HG03439 (cell line): Measurements from ENCODE around the gene ALDH3B1.

Experiments used
- ATAC-seq: cut with Tn5 transposase; IDR thresholded peaks from one replicate; pipeline ENCODE4 v1.9.1; 2021; ENCODE audit warnings: mild to moderate bottlenecking, moderate library complexity; ENCODE audit not compliant: unreplicated experiment

The ALDH3B1 gene

DNA sequence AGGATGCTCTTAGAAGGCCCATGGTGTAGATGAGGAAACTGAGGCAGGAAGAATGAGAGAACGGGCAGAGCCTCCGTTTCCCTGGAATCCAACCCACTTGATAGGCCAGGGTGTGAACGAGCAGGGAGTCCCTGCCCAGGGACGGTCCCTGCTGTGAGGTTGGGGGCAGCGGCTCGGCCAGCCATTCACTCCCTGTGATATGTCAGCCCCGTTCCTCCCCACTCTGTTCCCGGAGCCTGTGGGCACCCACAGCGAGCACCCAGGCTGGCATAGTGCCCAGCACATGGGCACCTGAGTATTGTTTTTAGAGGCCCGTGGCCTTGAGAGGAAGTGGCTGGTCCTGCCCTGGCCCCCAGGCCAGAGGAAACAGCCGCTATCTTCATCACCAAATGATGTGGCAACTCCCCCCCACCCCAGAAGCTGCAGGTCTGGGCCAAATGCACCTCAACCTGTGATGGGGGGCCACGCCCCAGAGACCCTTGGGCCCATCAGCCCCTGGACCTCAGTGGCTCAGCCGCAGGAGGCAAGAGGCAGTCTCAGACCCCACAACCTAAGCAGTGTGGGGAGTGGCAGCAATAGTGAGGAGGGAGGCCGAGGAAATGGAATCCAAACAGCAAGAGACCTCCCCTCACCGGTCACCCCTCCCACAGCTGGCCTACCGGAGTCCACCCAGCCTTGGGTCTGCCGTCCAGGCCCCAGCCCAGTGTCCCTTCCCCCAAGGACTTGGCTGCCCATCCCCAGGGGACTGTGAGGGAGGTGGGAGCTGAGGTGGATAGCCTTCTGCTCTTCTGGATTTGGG, 2.1 kb downstream of the ALDH3B1 start:
- no peak for ATAC-seq

DNA sequence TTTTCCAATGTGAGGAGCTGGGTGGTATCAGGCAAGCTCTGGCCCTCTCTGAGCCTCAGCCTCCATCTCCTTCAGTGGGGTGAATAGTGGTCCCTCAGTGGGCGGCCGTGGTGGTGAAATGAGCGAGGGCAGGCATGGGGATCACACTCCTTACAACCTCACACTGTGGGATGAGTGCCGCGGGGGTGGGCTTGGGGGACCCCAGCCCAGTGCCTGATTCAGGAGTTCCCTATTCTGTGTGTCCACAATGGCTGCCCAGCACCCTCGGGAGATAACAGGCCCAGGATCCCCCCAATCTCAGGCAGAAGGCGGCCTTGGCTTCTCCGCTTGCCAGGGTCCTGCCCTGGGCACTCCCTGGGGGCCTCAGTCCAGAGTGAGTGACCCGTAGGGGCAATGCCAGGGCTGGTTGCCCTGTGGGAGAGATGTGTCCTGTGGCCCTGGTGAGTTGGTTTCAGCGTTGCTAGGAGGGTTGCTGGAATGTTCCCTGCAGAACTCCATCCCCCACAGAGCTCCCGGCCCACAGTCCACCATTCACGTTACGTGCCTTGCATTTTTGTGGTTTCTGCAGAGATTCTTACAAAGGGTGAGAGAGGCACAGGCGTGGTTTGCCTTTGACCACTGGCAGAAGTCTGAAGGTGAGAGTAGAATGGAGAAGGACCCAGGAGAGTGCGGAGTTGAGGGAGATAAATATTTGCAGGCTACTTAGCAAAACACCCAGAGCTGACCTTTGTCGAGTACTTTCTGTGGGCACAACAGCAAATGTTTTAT, 2.9 kb downstream of the ALDH3B1 start:
- no peak for ATAC-seq

DNA sequence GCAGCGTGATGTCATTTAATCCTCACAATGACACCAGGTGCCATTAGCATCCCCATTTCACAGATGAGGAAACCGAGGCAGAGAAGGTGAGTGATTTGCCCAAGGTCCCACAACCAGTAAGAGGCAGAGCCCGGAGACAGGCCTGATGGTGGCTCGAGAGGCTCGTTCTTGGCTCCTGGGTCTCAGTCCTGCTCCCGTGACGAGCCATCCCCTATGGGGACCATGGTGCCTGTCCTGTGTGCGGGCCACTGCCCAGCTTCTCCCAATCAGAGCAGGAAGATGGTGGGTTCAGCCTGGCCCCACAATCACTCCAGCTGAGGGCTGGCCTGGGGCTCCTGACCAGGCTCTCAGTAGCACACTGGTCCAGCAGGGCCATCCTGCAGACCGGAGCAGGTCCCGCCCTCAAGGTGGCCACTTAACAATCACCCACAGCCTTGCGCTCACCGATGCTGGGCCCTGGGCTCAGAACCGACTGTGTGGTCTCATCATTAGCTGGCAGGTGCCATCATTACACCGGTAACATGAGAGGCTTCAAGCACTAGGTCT, 3.6 kb downstream of the ALDH3B1 start:
- ATAC-seq = no peak

DNA sequence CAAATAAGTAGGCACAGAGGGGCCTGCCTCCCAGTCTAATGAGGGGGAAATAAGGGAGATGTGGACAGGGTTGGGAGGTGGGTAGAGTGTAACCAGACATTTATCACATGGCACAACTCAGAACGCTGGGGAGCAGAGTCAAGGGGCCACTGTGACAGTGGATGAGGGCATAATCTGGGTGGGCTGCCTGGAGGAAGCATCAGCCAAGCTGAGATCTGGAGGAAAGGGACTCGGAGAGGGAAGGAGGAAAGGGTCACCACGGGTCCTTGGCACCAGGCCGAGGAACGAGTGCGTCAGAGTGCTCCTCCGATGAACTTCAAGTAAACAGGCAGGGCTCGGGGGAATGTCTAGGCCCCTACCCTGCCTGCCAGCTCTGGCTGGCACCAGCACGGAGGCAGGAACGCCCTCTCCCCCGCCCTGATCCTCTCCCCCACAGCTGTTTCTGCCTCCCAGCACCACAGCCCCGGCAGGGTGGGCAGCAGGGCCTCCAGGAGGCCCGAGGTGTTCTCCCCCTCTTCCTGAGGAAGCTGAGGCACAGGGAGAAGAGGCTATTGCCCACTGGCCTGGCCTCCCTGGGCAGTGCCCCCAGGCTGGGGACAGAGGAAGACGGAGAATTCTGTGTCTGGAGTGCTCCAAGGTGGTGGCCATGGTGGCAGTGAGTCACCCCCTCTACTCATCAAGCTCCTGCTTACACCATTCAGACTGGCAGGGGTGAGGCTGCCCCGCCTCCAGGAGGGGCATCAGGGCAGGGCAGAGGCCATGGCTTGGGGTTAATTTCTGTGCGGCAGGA, 4.2 kb downstream of the ALDH3B1 start:
- ATAC-seq = no peak

DNA sequence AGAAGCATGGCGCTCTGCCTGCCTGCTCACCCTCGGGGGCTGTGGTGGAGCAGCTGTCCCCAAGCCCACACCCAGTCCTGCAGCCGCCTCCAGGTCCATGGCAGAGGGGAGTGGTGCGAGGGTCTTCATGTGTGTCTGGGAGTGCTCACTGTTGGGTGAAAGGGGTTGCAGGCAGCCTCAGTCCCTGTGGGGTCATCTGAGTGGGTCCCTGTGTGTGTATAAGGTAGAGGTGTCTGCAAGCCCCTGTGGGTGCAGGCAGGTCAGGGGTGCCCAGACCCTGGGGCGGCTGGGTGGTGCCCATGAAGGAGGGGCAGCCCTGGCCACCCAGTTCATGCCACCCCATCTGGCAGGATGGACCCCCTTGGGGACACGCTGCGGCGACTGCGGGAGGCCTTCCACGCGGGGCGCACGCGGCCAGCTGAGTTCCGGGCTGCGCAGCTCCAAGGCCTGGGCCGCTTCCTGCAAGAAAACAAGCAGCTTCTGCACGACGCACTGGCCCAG, 4.9 kb downstream of the ALDH3B1 start:
- ATAC-seq = no peak

DNA sequence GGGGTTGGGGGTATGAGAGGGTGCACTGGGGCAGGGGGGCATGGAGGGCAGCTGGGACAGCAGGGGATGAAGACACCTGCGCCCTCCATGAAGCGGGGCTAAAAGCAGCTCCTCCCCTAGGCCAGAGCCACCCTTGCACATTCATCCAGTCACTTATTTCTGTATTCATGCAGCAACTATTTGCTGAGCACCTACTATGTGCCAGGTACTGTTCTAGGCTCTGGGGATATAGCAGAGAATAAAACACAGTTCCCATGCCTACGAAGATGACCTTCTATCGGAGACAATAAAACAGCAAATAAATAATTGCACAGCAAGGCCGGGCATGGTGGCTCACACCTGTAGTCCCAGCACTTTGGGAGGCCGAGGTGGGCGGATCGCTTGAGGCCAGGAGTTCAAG, 5.3 kb downstream of the ALDH3B1 start:
- no peak for ATAC-seq

DNA sequence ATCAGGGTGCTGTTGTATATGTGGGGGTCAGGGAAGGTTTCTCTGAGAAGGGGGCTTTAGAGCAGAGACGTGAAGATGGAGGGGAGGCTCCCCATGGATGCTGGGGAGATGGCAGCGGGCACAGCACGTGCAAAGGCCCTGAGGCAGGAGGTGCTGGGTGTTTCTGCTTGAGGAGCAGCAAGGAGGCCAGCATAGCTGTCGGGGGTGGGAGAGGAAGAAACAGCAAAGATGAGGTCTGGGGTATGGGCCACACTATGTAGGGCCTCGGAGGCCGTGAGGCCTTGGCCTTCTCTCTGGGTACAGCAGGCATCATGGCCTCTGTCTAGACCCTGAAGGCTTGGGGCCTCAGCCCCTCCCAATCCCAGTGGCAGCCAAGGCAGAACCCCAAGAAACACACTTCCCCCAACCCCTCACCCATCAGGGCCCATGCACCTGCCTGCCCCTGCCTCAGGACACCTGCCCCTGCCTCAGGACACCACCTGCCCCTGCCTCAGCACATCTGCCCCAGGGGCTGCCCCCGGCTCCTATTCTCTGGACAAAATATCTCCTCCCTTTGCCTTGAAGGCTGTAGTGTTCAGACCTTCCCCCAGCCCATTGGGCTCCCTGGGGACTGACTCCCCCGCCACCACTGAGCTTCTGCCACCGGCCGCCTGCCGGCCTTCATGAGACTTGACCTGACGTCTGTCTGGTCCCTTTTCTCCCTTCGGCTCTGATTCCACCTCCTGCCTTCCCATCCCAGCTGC, 6.2 kb downstream of the ALDH3B1 start:
- ATAC-seq = no peak

DNA sequence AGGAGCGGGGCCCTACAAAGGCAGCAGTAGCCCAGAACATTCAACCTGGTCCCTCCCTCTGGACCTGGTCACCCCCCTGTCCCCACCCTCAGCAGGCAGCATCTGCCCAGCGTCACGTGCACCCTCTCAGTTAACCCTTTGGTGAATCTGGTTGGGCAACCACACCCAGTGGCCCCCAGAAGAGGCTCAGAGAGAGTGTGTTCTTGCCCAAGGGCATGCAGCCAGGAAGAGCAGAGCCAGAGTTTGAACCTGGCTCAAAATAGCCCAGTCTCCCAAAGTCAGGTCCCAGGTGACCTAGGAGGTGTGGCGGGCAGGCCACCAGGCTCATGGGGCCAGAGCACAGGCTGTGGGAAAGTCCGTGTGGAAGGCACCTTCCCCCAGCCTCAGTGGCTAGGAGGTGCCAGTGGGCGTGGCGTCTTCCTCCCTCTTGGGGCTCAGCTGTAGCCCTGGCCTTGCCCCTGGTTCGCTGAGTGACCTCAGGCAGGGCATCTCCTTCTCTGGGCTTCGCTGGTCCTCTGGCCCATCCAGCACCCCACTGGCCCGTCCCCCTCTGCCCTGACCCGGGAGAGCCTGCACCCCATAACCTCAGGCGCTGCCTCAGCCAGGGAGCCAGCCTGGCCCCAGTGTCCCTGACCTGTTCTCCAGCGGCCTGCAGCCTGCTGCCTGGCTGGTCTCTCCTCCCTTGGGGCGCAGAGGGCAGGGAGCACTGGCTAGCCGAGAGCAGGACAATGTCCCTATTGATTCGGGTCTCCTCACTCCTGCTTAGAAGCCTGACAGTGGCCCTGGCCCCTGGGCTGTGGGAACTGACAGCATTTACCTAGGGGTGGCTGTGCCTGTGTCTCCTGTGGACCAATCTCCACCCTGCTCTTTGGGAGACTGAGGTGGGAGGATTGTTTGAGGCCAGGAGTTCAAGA, 7.0 kb downstream of the ALDH3B1 start:
- no peak for ATAC-seq

DNA sequence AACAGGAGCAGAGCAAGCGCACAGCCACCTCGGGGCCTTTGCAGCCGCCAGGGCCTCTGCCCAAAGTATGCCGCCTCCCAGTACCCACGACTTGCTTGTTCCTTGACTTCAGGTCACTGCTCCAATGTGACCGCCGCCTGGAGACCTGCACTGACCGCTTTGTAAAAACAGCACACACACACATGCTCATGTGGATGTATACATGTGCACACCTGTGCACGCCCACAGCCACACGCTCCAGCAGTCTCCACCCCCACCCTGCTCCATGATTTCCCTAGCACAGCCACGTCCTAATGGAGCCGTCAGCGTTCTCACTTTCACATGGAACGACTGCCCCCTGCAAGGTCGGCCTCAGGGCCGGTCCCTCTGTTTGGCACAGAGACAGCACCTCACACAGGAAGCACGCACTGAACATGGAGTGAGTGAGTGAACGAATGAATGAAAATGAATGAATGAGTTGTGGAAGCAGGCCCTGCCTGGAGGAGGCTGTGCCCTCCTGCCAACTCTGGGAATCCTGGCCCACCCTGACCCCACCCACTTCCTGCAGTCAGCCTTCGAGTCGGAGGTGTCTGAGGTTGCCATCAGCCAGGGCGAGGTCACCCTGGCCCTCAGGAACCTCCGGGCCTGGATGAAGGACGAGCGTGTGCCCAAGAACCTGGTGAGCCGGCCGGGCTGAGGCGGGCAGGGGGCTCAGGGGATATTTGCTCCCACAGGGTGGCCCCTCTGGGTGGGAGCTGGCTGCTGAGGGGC, 8.0 kb downstream of the ALDH3B1 start:
- no peak for ATAC-seq

DNA sequence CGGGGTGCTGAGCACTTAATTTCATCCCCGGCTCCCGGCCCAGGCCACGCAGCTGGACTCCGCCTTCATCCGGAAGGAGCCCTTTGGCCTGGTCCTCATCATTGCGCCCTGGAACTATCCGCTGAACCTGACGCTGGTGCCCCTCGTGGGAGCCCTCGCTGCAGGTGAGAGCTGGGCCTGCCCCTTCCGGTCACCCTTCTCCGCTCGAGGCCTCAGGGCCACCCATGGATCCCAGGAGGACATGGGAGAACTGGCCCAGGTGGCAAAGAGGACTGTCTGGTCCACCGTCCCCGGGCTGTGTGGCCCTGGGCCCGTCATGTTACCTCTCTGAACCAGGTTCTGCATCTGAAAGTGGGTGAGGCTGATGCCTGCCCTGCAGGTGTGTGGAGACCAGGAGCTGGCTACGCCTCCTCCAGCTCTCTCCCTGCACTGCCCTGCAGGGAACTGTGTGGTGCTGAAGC, 8.6 kb downstream of the ALDH3B1 start:
- ATAC-seq = no peak

DNA sequence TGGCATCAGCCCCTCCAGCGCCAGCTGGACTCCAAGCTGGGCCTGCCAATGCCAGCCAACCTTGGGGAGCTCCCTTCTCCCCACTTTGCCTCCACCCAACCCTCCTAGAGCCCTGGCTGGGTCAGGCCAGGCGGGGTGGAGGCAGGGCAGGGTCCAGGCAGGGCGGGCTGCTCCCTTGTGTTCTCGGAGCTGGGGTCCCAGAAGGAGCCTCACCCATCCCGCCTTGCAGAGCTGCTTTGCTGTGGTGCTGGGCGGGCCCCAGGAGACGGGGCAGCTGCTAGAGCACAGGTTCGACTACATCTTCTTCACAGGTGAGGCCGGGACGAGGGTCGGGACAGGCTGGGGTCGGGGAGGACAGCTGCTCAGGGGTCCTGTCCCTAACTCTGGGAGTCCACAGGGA, 9.4 kb downstream of the ALDH3B1 start:
- no peak for ATAC-seq

DNA sequence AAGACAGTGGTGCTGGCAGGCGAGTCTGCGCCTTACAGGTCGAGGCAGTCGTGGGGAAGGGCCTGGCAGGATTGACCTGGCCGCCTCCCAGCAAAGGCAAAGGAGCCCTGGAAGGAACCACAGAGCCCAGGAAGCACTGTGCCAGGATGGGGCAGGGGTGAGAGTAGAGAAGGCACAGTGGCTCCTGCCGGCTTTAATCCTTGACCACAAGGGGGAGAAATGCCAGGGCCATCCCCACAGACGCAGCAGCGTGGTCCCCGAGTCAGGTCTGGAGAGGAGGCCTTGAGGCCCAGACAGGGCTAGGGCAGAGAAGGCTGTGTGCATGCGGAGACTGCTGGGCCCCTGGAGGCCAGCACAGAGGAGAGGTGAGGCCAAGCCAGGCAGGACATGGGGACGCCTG, 10.4 kb downstream of the ALDH3B1 start:
- ATAC-seq = no peak

DNA sequence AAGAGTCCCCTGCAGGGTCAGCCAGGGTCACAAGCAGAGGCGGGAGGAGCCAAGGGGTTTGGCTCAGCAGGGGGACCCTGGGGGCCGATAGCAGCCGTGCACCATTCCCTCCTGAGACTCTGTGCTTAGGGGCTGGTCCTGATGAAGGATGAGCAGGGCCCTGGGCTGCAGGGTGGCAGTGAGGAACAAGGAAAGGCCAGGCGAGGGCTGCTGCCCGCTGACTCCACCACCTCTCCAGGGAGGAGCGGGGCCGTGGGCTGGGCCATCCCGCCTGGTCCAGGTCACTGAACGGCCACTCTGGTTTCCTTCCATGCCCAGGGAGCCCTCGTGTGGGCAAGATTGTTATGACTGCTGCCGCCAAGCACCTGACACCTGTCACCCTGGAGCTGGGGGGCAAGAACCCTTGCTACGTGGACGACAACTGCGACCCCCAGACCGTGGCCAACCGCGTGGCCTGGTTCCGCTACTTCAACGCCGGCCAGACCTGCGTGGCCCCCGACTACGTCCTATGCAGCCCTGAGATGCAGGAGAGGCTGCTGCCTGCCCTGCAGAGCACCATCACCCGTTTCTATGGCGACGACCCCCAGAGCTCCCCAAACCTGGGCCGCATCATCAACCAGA, 11.2 kb downstream of the ALDH3B1 start:
- ATAC-seq = no peak

DNA sequence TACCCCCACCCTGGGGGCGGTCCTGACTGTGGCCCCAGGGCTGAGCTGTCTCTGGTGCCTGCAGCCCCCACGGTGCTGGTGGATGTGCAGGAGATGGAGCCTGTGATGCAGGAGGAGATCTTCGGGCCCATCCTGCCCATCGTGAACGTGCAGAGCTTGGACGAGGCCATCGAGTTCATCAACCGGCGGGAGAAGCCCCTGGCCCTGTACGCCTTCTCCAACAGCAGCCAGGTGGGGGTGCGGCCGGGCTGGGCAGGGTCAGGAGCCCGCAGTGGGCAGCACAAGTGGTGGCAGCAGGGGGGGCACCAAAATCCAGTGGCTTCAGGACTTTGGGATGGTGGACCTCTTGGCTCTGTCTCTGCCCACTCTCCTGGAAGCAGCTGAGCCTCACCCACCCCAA, 12.4 kb downstream of the ALDH3B1 start:
- ATAC-seq = no peak

DNA sequence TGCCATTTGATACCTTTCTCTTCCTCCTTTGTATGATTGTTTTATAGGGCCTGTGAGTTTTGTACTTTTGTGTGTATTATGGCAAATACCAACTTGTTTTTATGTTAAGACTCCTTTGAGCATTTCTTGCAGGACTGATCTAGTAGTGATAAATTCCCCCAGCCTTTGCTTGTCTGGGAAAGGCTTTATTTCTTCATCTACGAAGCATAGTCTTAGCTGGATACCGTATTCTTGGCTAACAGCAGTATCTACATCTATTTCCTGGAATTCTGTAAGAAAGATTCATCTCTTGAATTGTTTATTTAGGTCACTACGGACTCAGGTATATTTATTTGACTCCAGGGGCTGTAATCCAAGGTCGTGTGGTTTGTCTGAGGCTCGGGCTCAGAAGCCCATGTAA, 14.4 kb downstream of the ALDH3B1 start:
- ATAC-seq = no peak

DNA sequence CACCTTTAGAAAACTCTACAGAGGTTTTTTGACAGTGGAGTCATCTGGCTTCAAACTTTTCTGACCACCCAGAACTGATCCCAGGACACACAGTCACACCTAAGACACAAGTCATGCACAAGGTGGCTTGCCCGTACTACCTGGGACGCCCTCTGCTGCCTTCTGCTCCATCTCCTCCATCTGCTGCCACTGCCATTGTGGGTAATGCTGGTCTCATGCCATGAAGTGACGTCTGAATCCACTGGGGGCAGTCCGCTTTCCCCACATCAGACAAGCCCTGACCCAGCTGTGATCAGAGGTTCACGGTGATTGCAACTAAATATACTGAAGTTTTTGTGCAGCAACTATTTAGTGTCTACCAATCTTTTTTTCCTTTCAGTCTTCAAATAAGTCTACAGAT, 14.9 kb downstream of the ALDH3B1 start:
- ATAC-seq = no peak

DNA sequence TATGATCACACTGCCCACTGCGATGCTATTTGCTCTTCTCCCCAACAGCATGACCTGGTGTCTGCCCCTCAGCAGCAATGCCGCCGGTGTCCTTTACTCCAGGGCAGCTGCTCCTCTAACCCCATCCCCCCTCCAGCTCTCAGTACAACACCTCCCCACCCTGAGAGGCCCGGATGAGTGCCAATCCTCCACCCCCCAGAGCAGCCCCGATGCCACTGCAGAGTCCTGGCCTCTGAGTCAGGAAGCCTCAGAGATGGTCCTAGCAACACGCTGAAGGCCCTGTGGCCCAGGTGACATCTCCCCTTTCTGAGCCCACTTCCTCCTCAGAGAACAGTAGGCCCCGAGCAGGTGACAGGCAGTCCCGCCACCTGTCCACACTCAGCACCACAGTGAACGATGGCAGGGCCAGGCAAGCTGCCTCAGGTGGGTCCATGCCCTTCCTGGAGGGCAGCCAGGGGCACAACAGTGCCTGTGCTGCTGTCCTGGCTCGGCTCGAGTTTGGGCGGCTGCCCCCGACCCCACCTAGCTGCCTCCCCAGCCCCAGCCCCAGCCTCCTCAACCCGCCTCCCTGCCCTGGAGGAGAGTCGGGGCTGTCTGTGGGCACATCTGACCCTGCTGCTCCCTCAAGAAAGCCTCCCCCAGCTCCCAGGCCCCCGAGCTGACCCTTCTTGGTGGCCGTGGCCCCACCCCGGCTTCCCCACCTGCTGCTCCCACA, 16.4 kb downstream of the ALDH3B1 start:
- ATAC-seq = no peak

DNA sequence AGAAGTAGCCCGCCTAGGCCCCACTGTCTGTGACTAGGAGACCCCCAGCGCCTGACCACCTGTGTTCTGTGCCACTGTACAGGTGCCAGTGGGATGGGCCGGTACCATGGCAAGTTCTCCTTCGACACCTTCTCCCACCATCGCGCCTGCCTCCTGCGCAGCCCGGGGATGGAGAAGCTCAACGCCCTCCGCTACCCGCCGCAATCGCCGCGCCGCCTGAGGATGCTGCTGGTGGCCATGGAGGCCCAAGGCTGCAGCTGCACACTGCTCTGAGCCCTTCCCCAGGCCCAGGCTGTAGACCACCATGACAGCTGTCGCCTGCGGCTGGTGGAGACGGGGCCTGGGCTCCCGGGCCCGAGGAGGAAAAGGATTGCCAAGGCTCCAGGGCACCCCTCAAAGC, 17.5 kb downstream of the ALDH3B1 start:
- no peak for ATAC-seq
